M059J (cell line): Measurements from ENCODE around the gene FANCC. TPM values are rescaled to one million over a fixed set of nuclear protein-coding genes. Genes with fewer than 3 reads are reported as not detected.

Experiments used
- DNase-seq: peaks from one replicate; pipeline ENCODE4 v3.0.0-alpha.2; 2012; ENCODE audit warnings: low read depth
- total RNA-seq: library from RNA; depleted of rRNA; stranded (reverse); fragments of >200 nt; shearing (Covaris generic); gene quantifications from 2 replicates; pipeline ENCODE4 v1.2.3, GENCODE V29; 2014

FANCC gene
- total RNA-seq, 1 experiment from 2014 or later = 16.5 TPM

- DNase-seq = no peak
Observed at GRCh38 chr9:95125652-95126051, 191.9 kb downstream of the FANCC start.

- no peak for DNase-seq
Observed at GRCh38 chr9:95124582-95125367, 192.7 kb downstream of the FANCC start.

- DNase-seq = no peak
Observed at GRCh38 chr9:95120781-95121370, 196.6 kb downstream of the FANCC start.

- no peak for DNase-seq
Observed at GRCh38 chr9:95118596-95118995, 198.9 kb downstream of the FANCC start.

GRCh38 chr9:95116808-95117204 is 200.7 kb downstream of the FANCC start:
- DNase-seq = no peak

GRCh38 chr9:95116002-95116807 is 201.3 kb downstream of the FANCC start:
- no peak for DNase-seq

GRCh38 chr9:95115104-95115503 is 202.4 kb downstream of the FANCC start:
- no peak for DNase-seq

GRCh38 chr9:95112436-95113280 is 204.9 kb downstream of the FANCC start:
- DNase-seq = no peak

GRCh38 chr9:95111716-95112115 is 205.8 kb downstream of the FANCC start:
- no peak for DNase-seq

GRCh38 chr9:95110921-95111525 is 206.5 kb downstream of the FANCC start:
- DNase-seq = no peak

GRCh38 chr9:95109456-95109855 is 208.1 kb downstream of the FANCC start:
- no peak for DNase-seq

- no peak for DNase-seq
Observed at GRCh38 chr9:95108777-95109176, 208.7 kb downstream of the FANCC start.

GRCh38 chr9:95107976-95108375 is 209.5 kb downstream of the FANCC start:
- no peak for DNase-seq

- peak; percentile 90 for DNase-seq
Observed at GRCh38 chr9:95107001-95107749, 210.3 kb downstream of the FANCC start.

GRCh38 chr9:95105519-95106287 is 211.8 kb downstream of the FANCC start:
- no peak for DNase-seq

GRCh38 chr9:95104980-95105379 is 212.5 kb downstream of the FANCC start:
- DNase-seq = no peak

GRCh38 chr9:95104581-95104960 is 212.9 kb downstream of the FANCC start:
- DNase-seq = no peak

- no peak for DNase-seq
Observed at GRCh38 chr9:95103871-95104580, 213.5 kb downstream of the FANCC start.

- no peak for DNase-seq
Observed at GRCh38 chr9:95103281-95103771, 214.2 kb downstream of the FANCC start.
